Transverse colon (tissue), 4 donors: Measurements from ENCODE around the gene CAMSAP1.

Experiments
- CTCF ChIP-seq, 5 experiments: fragments of 200-600 bp in 3 of 5; fragments of 450-650 bp in 2 of 5; sonication (generic) in 3 of 5; IDR thresholded peaks; 1 replicate in 2 of 5; 2 replicates in 3 of 5; pipeline ENCODE4 v1.5.1; 2016 to 2017; ENCODE audit warnings: antibody characterized with exemption in 5 of 5, inconsistent platforms in 3 of 5, mild to moderate bottlenecking in 2 of 5, moderate library complexity in 1 of 5
- POLR2A ChIP-seq: fragments of 450-650 bp; IDR thresholded peaks from one replicate; pipeline ENCODE4 v1.6.1; 2016; ENCODE audit warnings: antibody characterized with exemption, mild to moderate bottlenecking, moderate library complexity
- POLR2AphosphoS5 ChIP-seq, 3 donors: sonication (generic); formaldehyde crosslinking; IDR thresholded peaks; one replicate each; pipeline ENCODE4 v1.6.1; 2016; ENCODE audit warnings: antibody characterized with exemption in 3 of 3

- TF ChIP-seq CTCF (IDR thresholded peaks at IDR 0.05) (no peak), POLR2A (no peak), POLR2AphosphoS5 (IDR thresholded peaks at IDR 0.05) (no peak)
Measured at GRCh38 chr9:135785013-135785575, 122.3 kb downstream of the CAMSAP1 start.
